H1 (cell line): ENCODE results near the gene RTP1. TPM values are rescaled to one million over a fixed set of nuclear protein-coding genes. Genes with fewer than 3 reads are reported as not detected.

Experiments used
- CTCF ChIA-PET: fragments of 300-600 bp; sonication (Branson Sonifier 250); formaldehyde crosslinking; loops from one replicate; lab custom pipeline; 2021; ENCODE audit not compliant: partially characterized antibody; lab: Charles Lee
- POLR2A ChIA-PET: fragments of 300-600 bp; sonication (Branson Sonifier 250); formaldehyde crosslinking; loops from one replicate; lab custom pipeline; 2021; ENCODE audit warnings: inconsistent platforms; ENCODE audit not compliant: partially characterized antibody; lab: Charles Lee
- DNase-seq, 2 experiments: peaks; one replicate each; pipeline versions ENCODE4 v3.0.0 to v3.0.0-alpha.2; 2010 to 2022; ENCODE audit warnings: low spot score in 2 of 2, low read depth in 1 of 2, mixed read lengths in 1 of 2
- FAIRE-seq: peaks from 2 replicates; lab custom pipeline; 2011; peaks lifted over from hg19 to GRCh38; lab: Jason Lieb, UNC
- H2AFZ ChIP-seq: 2 replicates; pipeline ENCODE4 v1.8.1; 2012; ENCODE audit warnings: low read length, inconsistent platforms
- H2AK5ac ChIP-seq: 2 replicates; pipeline ENCODE4 v1.6.1; 2013; ENCODE audit warnings: low read depth, low read length
- H2BK120ac ChIP-seq: replicated peaks from 2 replicates; pipeline ENCODE3; 2013; ENCODE audit warnings: low read depth, low read length, inconsistent platforms
- H2BK12ac ChIP-seq: 2 replicates; pipeline ENCODE4 v1.6.1; 2013; ENCODE audit warnings: low read depth, low read length
- H2BK15ac ChIP-seq: 2 replicates; pipeline ENCODE4 v1.6.1; 2013; ENCODE audit warnings: low read length
- H2BK20ac ChIP-seq: 2 replicates; pipeline ENCODE4 v1.6.1; 2013; ENCODE audit warnings: low read length
- H2BK5ac ChIP-seq: 2 replicates; pipeline ENCODE4 v1.6.1; 2013; ENCODE audit warnings: low read depth, low read length
- H3K14ac ChIP-seq: 2 replicates; pipeline ENCODE4 v1.6.1; 2013; ENCODE audit warnings: inconsistent platforms; ENCODE audit not compliant: insufficient read length
- H3K18ac ChIP-seq: 2 replicates; pipeline ENCODE4 v1.6.1; 2013; ENCODE audit warnings: low read length; ENCODE audit errors: extremely low read depth
- H3K23ac ChIP-seq: 2 replicates; pipeline ENCODE4 v1.6.1; 2013; ENCODE audit warnings: inconsistent platforms; ENCODE audit not compliant: insufficient read length
- H3K23me2 ChIP-seq: 2 replicates; pipeline ENCODE4 v1.6.1; 2013; ENCODE audit warnings: low read depth, low read length
- H3K27ac ChIP-seq: 2 replicates; pipeline ENCODE4 v1.6.1; 2011; ENCODE audit warnings: low read depth, low read length, inconsistent platforms
- H3K27me3 ChIP-seq, 4 experiments: replicated peaks in 1 of 4; 1 replicate in 1 of 4; 2 replicates in 3 of 4; pipeline versions ENCODE4 v1.6.1 to v1.8.1; 2011 to 2013; ENCODE audit warnings: low read length in 3 of 4, mild to moderate bottlenecking in 3 of 4, inconsistent platforms in 2 of 4, mixed read lengths in 2 of 4, moderate library complexity in 1 of 4; ENCODE audit not compliant: control insufficient read depth in 3 of 4, insufficient read depth in 3 of 4; ENCODE audit errors: extremely low read depth in 1 of 4
- H3K36me3 ChIP-seq, 4 experiments: 2 replicates each; pipeline versions ENCODE4 v1.6.1 to v1.8.1; 2011 to 2013; ENCODE audit warnings: mild to moderate bottlenecking in 4 of 4, low read length in 3 of 4, moderate library complexity in 2 of 4, control low read depth in 1 of 4, inconsistent platforms in 1 of 4; ENCODE audit not compliant: insufficient read depth in 4 of 4, control insufficient read depth in 2 of 4
- H3K4ac ChIP-seq: replicated peaks from 2 replicates; pipeline ENCODE3; 2013; ENCODE audit warnings: low read length, low read depth, mixed read lengths, inconsistent platforms; ENCODE audit not compliant: insufficient read length
- H3K4me1 ChIP-seq, 4 experiments: replicated peaks in 1 of 4; 1 replicate in 1 of 4; 2 replicates in 3 of 4; pipeline versions ENCODE4 v1.6.1 to v1.8.1; 2011 to 2013; ENCODE audit warnings: low read length in 3 of 4, inconsistent platforms in 2 of 4, mixed read lengths in 1 of 4; ENCODE audit not compliant: insufficient read depth in 4 of 4, control insufficient read depth in 3 of 4
- H3K4me2 ChIP-seq, 2 experiments: 2 replicates each; pipeline versions ENCODE4 v1.6.1 to v1.8.1; 2011 to 2013; ENCODE audit warnings: low read depth in 2 of 2, low read length in 2 of 2, control low read depth in 1 of 2, inconsistent platforms in 1 of 2, mild to moderate bottlenecking in 1 of 2; ENCODE audit not compliant: insufficient read depth in 1 of 2
- H3K4me3 ChIP-seq, 4 experiments: fragments of 200-600, 300-600 bp in 1 of 4; sonication (generic), shearing (Covaris generic), sonication (Bioruptor Twin) in 1 of 4; 2 replicates each; pipeline versions ENCODE4 v1.5.1 to v1.8.1; 2011 to 2016; ENCODE audit warnings: low read length in 4 of 4, low read depth in 3 of 4, control low read depth in 2 of 4, inconsistent platforms in 2 of 4, mild to moderate bottlenecking in 2 of 4, mixed read lengths in 1 of 4, moderate library complexity in 1 of 4; ENCODE audit not compliant: insufficient read depth in 2 of 4; ENCODE audit errors: extremely low read depth in 1 of 4
- H3K56ac ChIP-seq: replicated peaks from 2 replicates; pipeline ENCODE3; 2013; ENCODE audit warnings: low read depth, mild to moderate bottlenecking, mixed read lengths, low read length, inconsistent platforms; ENCODE audit not compliant: insufficient read length
- H3K79me1 ChIP-seq: 2 replicates; pipeline ENCODE4 v1.6.1; 2013; ENCODE audit warnings: low read depth, low read length, control low read depth
- H3K79me2 ChIP-seq, 2 experiments: 2 replicates each; pipeline versions ENCODE4 v1.6.1 to v1.8.1; 2012 to 2013; ENCODE audit warnings: low read length in 2 of 2, mild to moderate bottlenecking in 2 of 2, inconsistent platforms in 1 of 2; ENCODE audit not compliant: insufficient read depth in 2 of 2, control insufficient read depth in 1 of 2
- H3K9ac ChIP-seq, 4 experiments: replicated peaks in 1 of 4; 1 replicate in 1 of 4; 2 replicates in 3 of 4; pipeline versions ENCODE4 v1.6.1 to v1.8.1; 2011 to 2013; ENCODE audit warnings: low read depth in 3 of 4, low read length in 3 of 4, control low read depth in 2 of 4, mild to moderate bottlenecking in 2 of 4, moderate library complexity in 2 of 4, inconsistent platforms in 1 of 4; ENCODE audit errors: extremely low read depth in 1 of 4
- H3K9me3 ChIP-seq, 2 experiments: 2 replicates each; pipeline versions ENCODE4 v1.6.1 to v1.8.1; 2012 to 2013; ENCODE audit warnings: mild to moderate bottlenecking in 2 of 2, moderate library complexity in 2 of 2, control low read depth in 1 of 2, inconsistent platforms in 1 of 2, low read depth in 1 of 2, low read length in 1 of 2, mixed read lengths in 1 of 2; ENCODE audit not compliant: insufficient read depth in 2 of 2
- H4K20me1 ChIP-seq, 2 experiments: replicated peaks in 1 of 2; 2 replicates each; pipeline versions ENCODE3 to v1.8.1; 2011 to 2013; ENCODE audit warnings: inconsistent platforms in 2 of 2, low read length in 2 of 2, mild to moderate bottlenecking in 1 of 2; ENCODE audit not compliant: insufficient read depth in 2 of 2, control insufficient read depth in 1 of 2
- H4K5ac ChIP-seq: 2 replicates; pipeline ENCODE4 v1.6.1; 2013; ENCODE audit warnings: low read length, low read depth, mixed read lengths, inconsistent platforms; ENCODE audit not compliant: insufficient read length
- H4K8ac ChIP-seq: 2 replicates; pipeline ENCODE4 v1.8.0; 2013; ENCODE audit warnings: mild to moderate bottlenecking, moderate library complexity, low read length, inconsistent platforms; ENCODE audit not compliant: insufficient read depth; ENCODE audit errors: extremely low read depth
- H4K91ac ChIP-seq: replicated peaks from 2 replicates; pipeline ENCODE3; 2013; ENCODE audit warnings: low read length, mixed read lengths, inconsistent platforms; ENCODE audit not compliant: insufficient read length
- ATF3 ChIP-seq: IDR thresholded peaks from 2 replicates; pipeline ENCODE4 v1.6.1; 2011; ENCODE audit warnings: low read depth, mild to moderate bottlenecking, low read length; ENCODE audit not compliant: insufficient read depth
- CHD1 ChIP-seq: IDR thresholded peaks from 2 replicates; pipeline ENCODE4 v1.6.1; 2012; ENCODE audit warnings: low read depth, low read length, improper control_type of control experiment
- CHD2 ChIP-seq: IDR thresholded peaks from 2 replicates; pipeline ENCODE4 v1.6.1; 2012; ENCODE audit warnings: low read length, improper control_type of control experiment
- KDM4A ChIP-seq: IDR thresholded peaks from one replicate; pipeline ENCODE4 v1.7.1; 2012; ENCODE audit warnings: low read depth, mild to moderate bottlenecking, moderate library complexity, low read length, inconsistent platforms; ENCODE audit not compliant: severe bottlenecking
- SAP30 ChIP-seq: fragments of 300-600 bp; sonication (generic); IDR thresholded peaks from 2 replicates; pipeline ENCODE4 v1.7.1; 2012; ENCODE audit warnings: low read length, moderate library complexity, mild to moderate bottlenecking, inconsistent platforms; ENCODE audit not compliant: insufficient read depth, insufficient replicate concordance
- SIX5 ChIP-seq: IDR thresholded peaks from 2 replicates; pipeline ENCODE4 v1.6.1; 2011; ENCODE audit warnings: mild to moderate bottlenecking, low read depth, low read length
- SP1 ChIP-seq: IDR thresholded peaks from 2 replicates; pipeline ENCODE4 v1.6.1; 2011; ENCODE audit warnings: low read depth, low read length
- TAF1 ChIP-seq: IDR thresholded peaks from 2 replicates; pipeline ENCODE4 v1.6.1; 2011; ENCODE audit warnings: mild to moderate bottlenecking, low read depth, low read length
- WGBS, 2 experiments: shearing (Covaris generic) in 1 of 2; methylation state at CpG; one replicate each; pipeline versions ENCODE4 v1.1.6 to v1.1.7; 2013 to 2015; ENCODE audit warnings: low lambda C conversion rate in 2 of 2, mixed read lengths in 2 of 2, inconsistent platforms in 1 of 2, low coverage in 1 of 2, missing lambda C conversion rate in 1 of 2; ENCODE audit not compliant: insufficient replicate concordance in 2 of 2, insufficient coverage in 1 of 2, insufficient read length in 1 of 2; ENCODE audit errors: extremely low coverage in 1 of 2, missing lambda C conversion rate in 1 of 2; 5-methylcytosine and 5-hydroxymethylcytosine counted together
- polyA plus RNA-seq, 7 experiments: library from polyadenylated mRNA; depleted of rRNA in 3 of 7; stranded (reverse) in 5 of 7; unstranded in 2 of 7; fragments of >200 nt in 5 of 7; fragments of 200-250 nt in 2 of 7; gene quantifications; 1 replicate in 5 of 7; 2 replicates in 1 of 7; 4 replicates in 1 of 7; pipeline versions ENCODE4 v1.2.1 to v1.2.3, GENCODE V29; 2011 to 2013; ENCODE audit warnings: missing spikeins in 2 of 7, mixed read lengths in 2 of 7
- total RNA-seq: library from RNA; stranded (reverse); fragmentation: NEBNext Ultra II Directional; extraction: Animal tissue kit (Norgen Biotek cat#: 25700); gene quantifications from 2 replicates; pipeline ENCODE4 v1.2.1, GENCODE V29; 2021
- TF ChIP-seq, protein P1 (sequence below), 3 experiments: IDR thresholded peaks; 1 replicate in 2 of 3; 2 replicates in 1 of 3; pipeline versions ENCODE4 v1.5.1 to v1.6.1; 2011; ENCODE audit warnings: low read length in 3 of 3, mild to moderate bottlenecking in 3 of 3, inconsistent platforms in 2 of 3, low read depth in 1 of 3, moderate library complexity in 1 of 3; ENCODE audit not compliant: insufficient read depth in 1 of 3; ENCODE audit errors: control extremely low read depth in 1 of 3
- TF ChIP-seq, protein P2 (sequence below): IDR thresholded peaks from 2 replicates; pipeline ENCODE4 v1.6.1; 2011; ENCODE audit warnings: low read length, improper control_type of control experiment

RTP1 gene
- total and polyA plus RNA-seq, 2 of the 8 experiments (the other 6 are each of a cell fraction or from before 2014, with no cell fraction given): 2.9 to 3.0 TPM

- H3K9ac ChIP-seq: no peak overlapping the region
- no peak overlapping the region for H2BK12ac ChIP-seq
- no peak overlapping the region for H4K91ac ChIP-seq
- H2BK15ac ChIP-seq: no peak overlapping the region
- no peak overlapping the region for H2AFZ ChIP-seq
- POLR2A ChIA-PET: interaction anchor here (1.3 kb wide), 1 partner anchor 11 kb away, joined by 4 read pairs; no protein-coding TSS in a partner anchor
- DNase-seq (no peak), FAIRE-seq (no peak)
- no peak overlapping the region for H4K5ac ChIP-seq
- H2BK120ac ChIP-seq: no peak overlapping the region
- H2AK5ac ChIP-seq: no peak overlapping the region
- CTCF ChIA-PET: interaction anchor here (1.0 to 1.4 kb wide), 3 partner anchors 21 to 441 kb away, joined by 3 to 7 read pairs (median 5); no protein-coding TSS in a partner anchor
- no peaks in the 10 kb centered on the region for H3K79me1 ChIP-seq
- H3K79me2 ChIP-seq: no peaks in the 10 kb centered on the region
- H3K27me3 ChIP-seq: no peaks in the 10 kb centered on the region
- H3K18ac ChIP-seq: no peak overlapping the region
- no peak overlapping the region for H3K4ac ChIP-seq
- no peak overlapping the region for H3K27ac ChIP-seq
- H2BK20ac ChIP-seq: no peak overlapping the region
- H3K4me1 ChIP-seq: no peaks in the 10 kb centered on the region
- WGBS, 2 experiments: 92% methylated on average over 1 of the region's 1 CpG; no CpG with 5 or more reads in 1 of the 2 experiments
- H4K8ac ChIP-seq: no peak overlapping the region
- no peak overlapping the region for H3K14ac ChIP-seq
- H2BK5ac ChIP-seq: no peak overlapping the region
- no peak overlapping the region for H3K23ac ChIP-seq
- no peaks in the 10 kb centered on the region for H3K36me3 ChIP-seq
- H4K20me1 ChIP-seq: no peaks in the 10 kb centered on the region
- no peaks in the 10 kb centered on the region for H3K23me2 ChIP-seq
- no peak overlapping the region for H3K4me2 ChIP-seq
- H3K56ac ChIP-seq: no peak overlapping the region
- H3K9me3 ChIP-seq: no peaks in the 10 kb centered on the region; a peak in 1 of 4 replicates
- H3K4me3 ChIP-seq: no peak overlapping the region
- TF ChIP-seq SAP30: no peak
- no peak for TF ChIP-seq KDM4A
- no peak for TF ChIP-seq TAF1
- no peak for TF ChIP-seq CHD2
- TF ChIP-seq ATF3: no peak
- no peak for TF ChIP-seq CHD1
- TF ChIP-seq, protein P1, sequence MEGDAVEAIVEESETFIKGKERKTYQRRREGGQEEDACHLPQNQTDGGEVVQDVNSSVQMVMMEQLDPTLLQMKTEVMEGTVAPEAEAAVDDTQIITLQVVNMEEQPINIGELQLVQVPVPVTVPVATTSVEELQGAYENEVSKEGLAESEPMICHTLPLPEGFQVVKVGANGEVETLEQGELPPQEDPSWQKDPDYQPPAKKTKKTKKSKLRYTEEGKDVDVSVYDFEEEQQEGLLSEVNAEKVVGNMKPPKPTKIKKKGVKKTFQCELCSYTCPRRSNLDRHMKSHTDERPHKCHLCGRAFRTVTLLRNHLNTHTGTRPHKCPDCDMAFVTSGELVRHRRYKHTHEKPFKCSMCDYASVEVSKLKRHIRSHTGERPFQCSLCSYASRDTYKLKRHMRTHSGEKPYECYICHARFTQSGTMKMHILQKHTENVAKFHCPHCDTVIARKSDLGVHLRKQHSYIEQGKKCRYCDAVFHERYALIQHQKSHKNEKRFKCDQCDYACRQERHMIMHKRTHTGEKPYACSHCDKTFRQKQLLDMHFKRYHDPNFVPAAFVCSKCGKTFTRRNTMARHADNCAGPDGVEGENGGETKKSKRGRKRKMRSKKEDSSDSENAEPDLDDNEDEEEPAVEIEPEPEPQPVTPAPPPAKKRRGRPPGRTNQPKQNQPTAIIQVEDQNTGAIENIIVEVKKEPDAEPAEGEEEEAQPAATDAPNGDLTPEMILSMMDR (IDR thresholded peaks at IDR 0.05; ENCODE audit: control extremely low read depth in 1 of 3, insufficient read depth in 1 of 3, low read depth in 1 of 3, low read length in 3 of 3): no peak
- TF ChIP-seq, protein P2, sequence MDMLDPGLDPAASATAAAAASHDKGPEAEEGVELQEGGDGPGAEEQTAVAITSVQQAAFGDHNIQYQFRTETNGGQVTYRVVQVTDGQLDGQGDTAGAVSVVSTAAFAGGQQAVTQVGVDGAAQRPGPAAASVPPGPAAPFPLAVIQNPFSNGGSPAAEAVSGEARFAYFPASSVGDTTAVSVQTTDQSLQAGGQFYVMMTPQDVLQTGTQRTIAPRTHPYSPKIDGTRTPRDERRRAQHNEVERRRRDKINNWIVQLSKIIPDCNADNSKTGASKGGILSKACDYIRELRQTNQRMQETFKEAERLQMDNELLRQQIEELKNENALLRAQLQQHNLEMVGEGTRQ: no peak
- TF ChIP-seq SP1: no peak
- no peak for TF ChIP-seq SIX5
Observed at GRCh38 chr3:187238239-187238638, 41.0 kb downstream of the RTP1 start.
